HFFc6 (cell line): ENCODE measurements around the gene SDF4. TPM values are rescaled to one million over a fixed set of nuclear protein-coding genes. Genes with fewer than 3 reads are reported as not detected.

Experiments
- DNase-seq: peaks from one replicate; pipeline ENCODE4 v3.0.0-alpha.2; 2018
- H3K27ac Mint-ChIP-seq: 2 replicates; pipeline ENCODE4 v1.8.0; 2020; ENCODE audit warnings: mild to moderate bottlenecking, mixed read lengths
- H3K27me3 Mint-ChIP-seq: 2 replicates; pipeline ENCODE4 v1.8.0; 2021; ENCODE audit warnings: mild to moderate bottlenecking, moderate library complexity, mixed read lengths; ENCODE audit not compliant: insufficient read depth
- H3K36me3 Mint-ChIP-seq: 2 replicates; pipeline ENCODE4 v1.8.0; 2021; ENCODE audit warnings: low read depth, mixed read lengths
- H3K4me1 Mint-ChIP-seq: 2 replicates; pipeline ENCODE4 v1.8.0; 2020; ENCODE audit warnings: low read depth, mixed read lengths
- H3K4me3 Mint-ChIP-seq: 2 replicates; pipeline ENCODE4 v1.8.0; 2020; ENCODE audit warnings: mild to moderate bottlenecking, moderate library complexity, mixed read lengths
- H3K9me3 Mint-ChIP-seq: 2 replicates; pipeline ENCODE4 v1.8.0; 2020; ENCODE audit warnings: mild to moderate bottlenecking, mixed read lengths
- total RNA-seq, 6 experiments: library from RNA; stranded (reverse); fragmentation: NEBNext Ultra II Directional; extraction: Animal tissue kit (Norgen Biotek cat#: 25700); gene quantifications; 2 replicates in 1 of 6; 3 replicates in 5 of 6; pipeline ENCODE4 v1.2.3, GENCODE V29; 2021
- TF ChIP-seq, protein P1 (sequence below): fragments of 200-600 bp; sonication (generic); IDR thresholded peaks from 2 replicates; pipeline ENCODE4 v1.5.0; 2021; ENCODE audit warnings: antibody characterized with exemption, mild to moderate bottlenecking

Gene SDF4
- total RNA-seq, 6 experiments from 2014 or later: 182 to 231 (median 196) TPM

GRCh38 chr1:1219341-1219740 lies 12.5 kb downstream of the SDF4 start:
- Mint-ChIP-seq H3K9me3 (no peaks in the 10 kb centered on the region), H3K36me3 (peaks cover 23% of the 10 kb centered on the region), H3K4me3 (no peak overlapping the region), H3K27me3 (0 out of 2 replicates have a peak, but pooled peaks cover 1% of the 10 kb centered on the region), H3K27ac (no peak overlapping the region), H3K4me1 (no peaks in the 10 kb centered on the region)
- TF ChIP-seq, protein P1, sequence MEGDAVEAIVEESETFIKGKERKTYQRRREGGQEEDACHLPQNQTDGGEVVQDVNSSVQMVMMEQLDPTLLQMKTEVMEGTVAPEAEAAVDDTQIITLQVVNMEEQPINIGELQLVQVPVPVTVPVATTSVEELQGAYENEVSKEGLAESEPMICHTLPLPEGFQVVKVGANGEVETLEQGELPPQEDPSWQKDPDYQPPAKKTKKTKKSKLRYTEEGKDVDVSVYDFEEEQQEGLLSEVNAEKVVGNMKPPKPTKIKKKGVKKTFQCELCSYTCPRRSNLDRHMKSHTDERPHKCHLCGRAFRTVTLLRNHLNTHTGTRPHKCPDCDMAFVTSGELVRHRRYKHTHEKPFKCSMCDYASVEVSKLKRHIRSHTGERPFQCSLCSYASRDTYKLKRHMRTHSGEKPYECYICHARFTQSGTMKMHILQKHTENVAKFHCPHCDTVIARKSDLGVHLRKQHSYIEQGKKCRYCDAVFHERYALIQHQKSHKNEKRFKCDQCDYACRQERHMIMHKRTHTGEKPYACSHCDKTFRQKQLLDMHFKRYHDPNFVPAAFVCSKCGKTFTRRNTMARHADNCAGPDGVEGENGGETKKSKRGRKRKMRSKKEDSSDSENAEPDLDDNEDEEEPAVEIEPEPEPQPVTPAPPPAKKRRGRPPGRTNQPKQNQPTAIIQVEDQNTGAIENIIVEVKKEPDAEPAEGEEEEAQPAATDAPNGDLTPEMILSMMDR: no peak
- no peak for DNase-seq

DNA sequence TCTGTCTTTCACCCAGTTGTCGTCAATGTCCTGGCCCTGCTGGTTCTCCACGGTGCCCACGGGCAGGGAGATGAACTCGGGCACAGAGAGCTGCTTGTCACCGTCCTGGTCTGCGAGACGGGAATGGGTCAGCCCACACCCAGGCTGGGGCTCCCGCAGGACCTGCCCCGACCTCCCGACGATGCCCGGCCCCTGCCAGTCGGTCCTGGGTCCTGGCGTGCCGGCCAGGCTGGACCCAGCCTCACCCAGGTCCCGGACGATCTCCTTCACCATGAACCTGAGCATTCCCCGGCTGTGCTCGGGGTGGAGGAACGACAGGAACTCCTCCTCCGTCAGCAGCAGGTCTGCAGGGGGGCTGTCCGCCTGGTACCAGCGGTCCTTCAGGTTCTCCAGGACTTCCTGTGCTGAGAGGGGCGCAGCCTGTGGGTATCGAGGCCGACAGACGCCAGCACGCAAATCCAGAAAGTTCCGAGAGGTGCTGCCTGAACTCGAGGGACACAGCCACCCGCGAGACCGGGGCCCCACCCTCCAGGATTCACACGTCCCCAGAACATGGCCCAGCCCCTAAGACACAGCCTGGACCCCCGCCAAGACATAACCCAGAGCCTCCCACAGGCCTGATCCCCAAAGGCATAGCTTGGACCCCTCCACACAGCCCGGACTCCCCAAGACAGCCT lies 13.1 kb downstream of the SDF4 start:
- Mint-ChIP-seq H3K9me3 (no peaks in the 10 kb centered on the region), H3K4me1 (no peaks in the 10 kb centered on the region), H3K4me3 (no peak overlapping the region), H3K27me3 (0 out of 2 replicates have a peak, but pooled peaks cover 1% of the 10 kb centered on the region), H3K36me3 (peaks cover 23% of the 10 kb centered on the region), H3K27ac (no peak overlapping the region)
- DNase-seq: no peak
- TF ChIP-seq, protein P1: no peak

DNA sequence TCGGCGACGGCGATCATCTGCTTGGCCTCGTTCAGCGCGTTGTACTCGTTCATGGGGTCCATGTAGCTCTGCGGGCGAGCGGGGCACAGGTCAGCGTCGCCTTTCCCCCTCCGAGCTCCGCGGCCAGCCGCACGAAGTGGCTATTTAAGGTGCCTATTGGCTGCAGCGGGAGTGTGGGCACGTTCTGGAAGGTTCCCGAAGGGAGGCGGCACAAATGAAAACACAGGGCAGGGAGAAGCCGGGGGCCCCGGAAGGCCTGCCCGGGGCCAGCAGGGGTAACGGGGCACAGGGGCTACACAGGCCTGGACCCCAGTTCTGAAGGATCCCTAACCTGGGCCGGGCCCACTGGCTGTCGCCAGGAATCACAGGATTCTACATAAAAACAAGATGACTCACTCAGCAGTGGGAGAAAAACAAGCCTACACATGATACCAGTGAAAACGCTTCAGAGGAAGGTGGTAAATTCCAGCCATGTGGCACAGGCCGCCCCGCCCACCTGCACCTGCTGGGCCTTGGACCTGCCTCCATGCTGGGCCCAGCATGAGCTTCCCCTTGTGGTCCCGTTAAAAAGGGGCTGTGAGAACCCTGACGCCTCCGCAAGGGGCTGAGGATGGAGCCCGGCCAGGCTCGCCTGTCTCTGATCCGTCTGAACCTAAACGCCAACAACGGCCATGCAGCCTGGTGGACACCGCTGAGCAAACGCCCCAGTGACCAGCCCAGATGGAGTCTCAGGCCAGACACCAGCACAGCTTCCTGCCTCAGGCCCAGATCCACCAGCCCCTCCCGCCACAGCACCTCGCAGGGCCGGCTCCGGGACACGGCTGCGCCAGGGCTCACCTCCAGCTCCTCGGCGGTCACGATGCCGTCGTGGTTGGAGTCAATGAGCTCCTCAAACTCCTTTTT lies 13.9 kb downstream of the SDF4 start:
- Mint-ChIP-seq H3K9me3 (no peaks in the 10 kb centered on the region), H3K27ac (no peak overlapping the region), H3K36me3 (peaks cover 18% of the 10 kb centered on the region), H3K4me3 (no peak overlapping the region), H3K27me3 (0 out of 2 replicates have a peak, but pooled peaks cover 1% of the 10 kb centered on the region), H3K4me1 (no peaks in the 10 kb centered on the region)
- DNase-seq: no peak
- TF ChIP-seq, protein P1: no peak

- peaks cover 15% of the 10 kb centered on the region for H3K36me3 Mint-ChIP-seq
- TF ChIP-seq, protein P1: no peak
- H3K27ac Mint-ChIP-seq: no peak overlapping the region
- H3K4me1 Mint-ChIP-seq: no peaks in the 10 kb centered on the region
- no peaks in the 10 kb centered on the region for H3K9me3 Mint-ChIP-seq
- H3K27me3 Mint-ChIP-seq: 0 out of 2 replicates have a peak, but pooled peaks cover 1% of the 10 kb centered on the region
- no peak for DNase-seq
- H3K4me3 Mint-ChIP-seq: no peak overlapping the region
Measured at GRCh38 chr1:1216770-1217620, 14.8 kb downstream of the SDF4 start.

DNA sequence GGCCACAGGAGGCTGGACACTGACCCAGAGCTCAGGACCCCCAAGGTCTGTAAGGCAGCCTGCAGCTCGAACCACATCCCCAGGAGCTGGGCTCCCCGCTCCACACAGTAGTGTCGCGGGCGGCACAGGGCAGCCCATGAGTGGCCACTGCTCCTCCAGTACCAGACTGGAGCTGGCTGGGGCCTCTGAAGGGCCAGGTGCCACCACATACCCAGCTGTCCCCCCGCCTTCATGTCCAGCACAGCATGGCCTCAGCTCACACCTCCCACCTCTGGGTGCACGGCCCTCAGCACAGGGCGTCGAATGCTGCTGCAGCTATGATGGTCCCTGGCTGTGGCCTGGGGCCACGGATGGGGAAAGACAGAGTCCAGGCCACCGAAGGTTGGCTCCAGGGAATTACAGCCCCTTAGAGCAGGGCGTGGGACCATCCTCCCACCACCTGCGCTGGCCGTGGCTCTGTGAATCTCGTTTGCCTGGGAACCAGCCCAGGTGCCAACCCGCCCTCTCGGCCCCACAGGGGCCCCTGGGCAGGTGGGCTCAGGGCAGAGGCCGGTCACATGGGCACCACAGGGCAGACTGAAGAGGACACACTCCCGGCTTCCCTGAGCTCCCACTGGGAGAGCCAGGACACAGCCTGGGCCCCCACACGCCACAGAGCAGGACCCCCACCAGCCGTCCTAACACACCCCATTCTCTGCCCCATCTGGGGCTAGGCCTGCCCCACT lies 15.8 kb downstream of the SDF4 start:
- H3K36me3 Mint-ChIP-seq: peaks cover 15% of the 10 kb centered on the region
- H3K9me3 Mint-ChIP-seq: no peaks in the 10 kb centered on the region
- H3K27me3 Mint-ChIP-seq: 0 out of 2 replicates have a peak, but pooled peaks cover 1% of the 10 kb centered on the region
- TF ChIP-seq, protein P1: no peak
- H3K27ac Mint-ChIP-seq: no peak overlapping the region
- no peak overlapping the region for H3K4me3 Mint-ChIP-seq
- no peaks in the 10 kb centered on the region for H3K4me1 Mint-ChIP-seq
- no peak for DNase-seq
